Epidermal melanocyte (primary cell): ENCODE data around the gene PTPRCAP.
"Not testable (repeated sequence)": the region's sequence is repeated elsewhere in the genome, so short reads cannot be mapped to it uniquely, and the experiment has no call there.

Experiments
- DNase-seq: peaks from one replicate; pipeline ENCODE4 v3.0.0; 2011; ENCODE audit warnings: low spot score; ENCODE audit not compliant: insufficient read length

The PTPRCAP gene

DNA sequence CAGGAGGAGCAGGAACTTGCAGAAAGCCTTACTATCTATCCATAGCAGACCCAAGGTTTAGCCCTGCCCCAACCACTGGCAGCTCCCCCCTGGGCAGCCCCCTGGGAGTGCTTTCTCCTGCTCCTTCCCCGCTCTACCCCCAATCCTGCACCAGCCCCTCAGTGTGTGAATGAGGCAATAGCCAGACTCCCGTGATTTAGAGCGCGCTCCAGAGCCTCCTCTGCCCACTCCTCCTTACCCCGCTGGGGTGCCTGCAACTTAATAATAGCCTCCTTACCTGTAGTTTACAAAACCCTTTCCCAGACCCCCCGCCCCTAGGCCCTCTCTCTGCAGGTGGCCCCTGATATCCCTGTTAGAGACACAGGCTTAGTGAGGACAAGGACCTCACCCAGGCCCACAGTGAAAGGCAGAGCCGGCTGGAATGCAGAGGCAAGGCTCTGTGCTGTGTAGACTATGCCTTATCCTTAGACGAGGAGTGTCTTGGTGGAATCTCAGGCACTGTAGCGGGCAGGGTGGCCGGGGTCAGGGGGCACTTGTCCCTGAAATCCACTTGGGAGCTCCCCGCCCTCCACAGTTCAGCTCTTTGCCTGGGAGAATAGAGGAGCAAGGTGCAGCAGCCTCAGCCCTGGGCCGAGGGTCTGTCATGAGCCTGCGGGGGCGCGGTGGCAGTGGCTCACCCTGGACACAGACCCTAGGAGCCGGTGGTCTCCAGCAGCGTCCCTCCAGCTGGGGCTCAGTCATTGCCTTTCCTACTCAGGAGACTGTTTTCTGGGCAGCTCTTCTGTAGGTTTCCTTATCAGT lies 26.3 kb downstream of the PTPRCAP start:
- no peak for DNase-seq

DNA sequence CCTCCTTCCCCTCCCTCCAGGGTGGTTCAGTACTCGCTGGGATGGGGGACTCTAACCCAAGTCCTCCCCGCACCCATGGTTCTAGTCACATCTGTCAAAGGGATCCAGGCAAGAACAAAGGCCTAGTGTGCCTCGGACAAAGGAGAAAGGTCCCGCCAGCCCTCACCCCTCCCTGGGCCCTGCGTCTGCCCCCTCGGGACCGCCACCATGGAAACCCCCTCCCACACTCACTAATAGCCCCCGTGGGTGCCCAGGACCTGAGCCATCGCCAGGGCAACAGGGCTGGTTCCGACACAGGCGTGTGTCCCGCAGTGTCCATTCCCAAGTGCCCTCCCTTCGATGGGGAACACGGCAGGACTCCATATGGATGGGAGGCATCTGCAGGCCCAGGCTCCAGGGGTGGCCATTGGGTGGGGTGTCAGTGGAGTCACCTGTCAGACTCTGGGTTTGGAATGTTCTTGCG lies 27.1 kb downstream of the PTPRCAP start:
- no peak for DNase-seq

DNA sequence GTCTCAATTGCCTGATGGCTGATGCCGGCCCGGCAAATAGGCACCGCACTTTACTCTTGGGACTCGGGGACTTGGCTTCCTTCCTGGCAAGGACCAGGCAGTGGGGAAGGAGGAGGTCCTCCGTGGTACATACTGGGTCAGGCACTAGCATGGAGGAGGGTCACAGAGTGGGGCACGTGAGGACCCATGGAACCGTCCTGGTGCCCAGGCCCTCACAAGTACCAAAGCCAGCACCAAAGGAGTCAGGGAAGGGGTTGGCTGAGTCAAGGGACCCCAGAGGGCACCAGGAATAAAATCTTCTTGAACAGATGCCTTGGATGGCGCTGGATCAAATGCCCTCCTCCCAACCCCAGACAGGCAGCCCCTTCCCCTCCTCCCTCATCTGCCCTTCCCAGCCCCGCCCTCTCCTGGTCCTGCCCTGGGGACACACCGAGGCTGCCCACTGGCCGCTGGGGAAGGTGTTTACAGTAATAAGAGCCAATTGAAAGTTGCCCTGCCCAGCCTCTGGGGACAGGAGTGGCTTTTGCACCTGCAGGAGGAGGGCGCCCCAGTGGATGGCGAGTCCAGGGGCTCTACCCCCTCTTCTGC lies 27.6 kb downstream of the PTPRCAP start:
- no peak for DNase-seq

DNA sequence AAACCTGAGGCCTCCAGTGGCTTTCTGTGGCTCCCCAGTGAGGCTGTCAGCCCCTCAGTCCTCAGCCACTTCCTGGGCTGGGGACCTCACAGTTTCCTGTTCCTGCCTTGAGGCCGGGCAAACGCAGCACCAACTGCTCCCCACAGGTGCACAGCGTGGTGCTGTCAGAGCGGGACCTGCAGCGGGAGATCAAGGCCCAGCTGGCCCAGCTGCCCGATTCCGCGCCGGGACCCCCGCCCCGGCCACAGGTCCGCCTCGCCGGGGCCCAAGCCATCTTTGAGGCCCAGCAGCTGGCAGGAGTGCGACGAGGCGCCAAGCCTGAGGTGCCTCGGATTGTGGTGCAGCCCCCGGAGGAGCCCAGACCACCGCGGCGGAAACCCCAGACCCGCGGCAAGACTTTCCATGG lies 28.2 kb downstream of the PTPRCAP start:
- DNase-seq, result no peak

DNA sequence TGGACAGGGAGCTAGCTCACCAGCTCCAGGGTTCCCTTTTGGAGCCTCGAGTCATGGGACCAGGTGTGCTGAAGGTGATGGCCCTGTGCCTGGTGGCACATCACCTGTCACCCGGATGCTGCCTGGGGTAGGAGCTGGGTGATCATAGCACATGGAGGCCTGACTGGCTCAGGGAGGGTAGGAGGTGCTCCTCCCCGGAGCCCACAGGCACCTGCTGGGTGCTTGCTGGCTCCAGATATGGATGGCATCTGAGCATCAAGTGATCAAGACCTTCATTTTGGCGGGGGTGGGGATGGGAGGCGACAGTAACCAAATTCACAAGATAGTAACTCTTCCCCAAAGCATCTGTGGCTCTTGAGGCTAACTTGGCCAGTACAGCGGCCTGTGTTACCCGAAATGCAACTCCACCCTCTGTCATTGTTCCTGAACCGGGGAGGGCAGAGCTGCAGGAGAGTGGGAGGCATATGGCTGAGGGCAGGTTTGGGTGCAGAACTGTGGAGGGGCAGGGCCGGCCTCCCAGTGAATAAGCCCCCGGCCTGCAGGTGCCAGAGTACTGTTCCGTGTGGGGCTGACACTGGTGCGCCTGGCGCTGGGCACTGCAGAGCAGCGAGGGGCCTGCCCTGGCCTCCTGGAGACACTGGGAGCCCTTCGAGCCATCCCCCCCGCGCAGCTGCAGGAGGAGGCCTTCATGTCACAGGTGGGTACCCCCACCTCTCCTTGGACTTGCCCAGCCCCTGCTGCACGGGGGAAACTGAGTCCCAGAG lies 28.9 kb downstream of the PTPRCAP start:
- DNase-seq, result no peak

DNA sequence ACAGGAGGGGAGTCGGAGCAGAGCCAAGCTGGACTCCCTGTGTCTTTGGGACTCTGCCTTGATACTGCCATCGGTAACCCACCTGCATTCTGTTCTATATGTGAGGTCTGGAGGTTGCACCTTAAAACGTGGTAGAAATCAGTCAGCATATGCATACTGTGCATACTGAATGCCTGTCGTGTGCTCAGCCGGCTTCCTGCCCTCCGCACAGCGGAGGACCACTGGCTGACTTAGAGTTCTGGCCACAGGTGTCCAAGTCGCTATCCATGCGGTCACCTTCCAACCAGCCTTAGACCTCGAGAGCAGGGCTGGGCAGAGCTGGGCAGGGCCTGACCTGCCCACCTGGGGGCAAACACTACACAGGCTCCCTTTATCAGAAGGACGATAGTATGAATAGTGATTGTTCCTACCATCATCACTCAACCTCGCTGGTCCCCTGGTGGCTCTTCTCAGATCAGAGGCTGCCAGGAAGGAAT lies 29.8 kb downstream of the PTPRCAP start:
- no peak for DNase-seq

DNA sequence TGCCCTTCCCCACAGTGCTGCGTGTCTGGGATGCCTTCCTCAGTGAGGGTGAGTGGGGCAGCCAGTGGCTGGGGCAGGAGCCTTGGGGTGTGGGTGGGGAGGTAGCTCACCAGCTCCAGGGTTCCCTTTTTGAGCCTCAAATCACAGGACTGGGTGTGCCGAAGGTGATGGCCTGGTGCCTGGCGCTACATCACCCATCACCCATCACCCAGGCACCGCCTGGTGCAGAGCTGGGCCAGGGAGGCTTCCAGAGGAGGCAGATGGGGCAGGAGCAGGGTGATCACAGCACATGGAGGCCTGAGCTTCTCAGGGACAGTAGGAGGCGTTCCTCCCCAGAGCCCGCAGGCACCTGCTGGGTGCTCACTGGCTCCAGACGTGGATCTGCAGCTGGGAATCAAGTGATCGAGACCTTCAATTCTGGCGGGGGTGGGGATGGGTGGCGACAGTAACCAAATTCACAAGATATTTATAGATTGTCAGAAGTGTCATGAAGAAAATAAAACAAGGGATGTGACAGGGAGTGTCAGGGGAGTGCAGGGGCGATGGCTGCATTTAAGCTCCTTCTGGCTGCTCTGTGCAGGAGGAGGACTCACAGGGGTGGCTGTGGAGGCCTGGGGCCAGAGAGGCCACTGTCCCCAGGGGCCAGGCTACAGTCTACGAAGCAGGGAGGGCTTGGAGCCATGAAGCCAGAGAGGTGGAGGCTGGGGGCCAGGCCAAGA lies 30.4 kb downstream of the PTPRCAP start:
- DNase-seq, result no peak

DNA sequence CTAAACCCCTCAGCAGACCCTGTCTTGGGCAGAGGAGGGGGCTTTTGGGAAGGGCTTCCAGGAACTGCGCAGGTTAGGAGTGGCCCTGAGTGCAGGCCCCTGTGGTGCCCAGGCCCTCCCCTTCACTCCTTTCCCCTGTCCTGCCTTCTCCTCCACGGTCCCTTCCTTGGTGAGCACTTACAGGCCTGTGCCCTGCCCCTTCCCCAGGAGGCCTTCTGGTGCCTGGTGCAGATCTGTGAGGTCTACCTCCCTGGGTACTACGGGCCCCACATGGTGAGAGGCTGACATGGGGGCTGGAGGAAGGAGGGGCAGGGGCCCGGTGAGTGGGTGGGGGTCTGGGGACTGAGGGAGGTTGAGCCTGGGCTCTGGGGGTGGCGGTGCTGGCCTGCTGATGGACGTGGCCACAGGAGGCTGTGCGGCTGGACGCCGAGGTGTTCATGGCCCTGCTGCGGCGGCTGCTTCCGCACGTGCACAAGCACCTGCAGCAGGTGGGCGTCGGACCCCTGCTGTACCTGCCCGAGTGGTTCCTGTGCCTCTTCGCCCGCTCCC lies 31.0 kb downstream of the PTPRCAP start:
- DNase-seq, result no peak

DNA sequence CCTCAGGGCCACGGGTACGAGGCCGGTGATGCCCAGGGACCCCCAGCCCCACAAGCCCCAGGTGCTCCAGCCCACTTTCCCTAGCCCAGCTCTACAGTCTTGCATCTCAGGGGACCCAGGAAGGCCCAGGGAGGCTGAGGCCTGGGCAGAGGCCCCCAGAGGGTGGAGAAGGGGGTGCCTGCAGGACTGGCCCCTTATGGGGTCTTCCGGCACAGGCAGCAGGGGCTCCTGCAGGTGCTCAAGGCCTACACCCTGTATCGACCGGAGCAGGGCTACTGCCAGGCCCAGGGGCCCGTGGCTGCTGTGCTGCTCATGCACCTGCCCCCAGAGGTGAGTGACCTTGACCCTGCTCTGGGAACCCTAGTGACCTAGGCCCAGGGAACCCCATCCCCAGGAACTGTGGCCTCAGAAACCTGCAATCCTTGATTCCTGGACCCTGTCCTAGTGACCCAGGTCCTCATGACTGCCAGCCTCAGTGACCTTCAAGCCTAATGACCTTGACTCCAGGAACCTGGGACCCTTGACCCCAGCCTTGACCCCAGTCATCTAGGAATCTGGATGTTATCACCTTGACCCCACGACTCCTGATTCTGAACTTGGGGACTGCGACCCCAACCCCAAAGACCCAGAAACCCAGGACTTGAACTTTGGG lies 31.7 kb downstream of the PTPRCAP start:
- DNase-seq, result no peak

DNA sequence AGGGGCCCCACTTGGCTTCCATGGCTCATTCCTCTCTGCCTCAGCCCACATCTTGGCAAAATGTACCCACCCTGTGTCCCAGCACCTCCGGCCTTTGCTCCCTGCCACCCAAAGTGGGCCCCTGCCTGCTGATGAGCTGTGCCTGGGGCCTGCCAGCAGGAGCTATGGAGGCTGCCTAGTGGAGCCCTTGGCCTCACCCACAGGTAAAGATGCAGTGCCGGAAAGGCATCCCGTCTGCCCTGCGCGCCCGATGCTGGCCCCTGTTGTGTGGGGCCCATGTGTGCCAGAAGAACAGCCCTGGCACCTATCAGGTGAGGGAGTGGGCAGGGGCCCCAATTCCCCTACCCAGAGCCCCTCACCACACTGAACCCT lies 32.3 kb downstream of the PTPRCAP start:
- no peak for DNase-seq

DNA sequence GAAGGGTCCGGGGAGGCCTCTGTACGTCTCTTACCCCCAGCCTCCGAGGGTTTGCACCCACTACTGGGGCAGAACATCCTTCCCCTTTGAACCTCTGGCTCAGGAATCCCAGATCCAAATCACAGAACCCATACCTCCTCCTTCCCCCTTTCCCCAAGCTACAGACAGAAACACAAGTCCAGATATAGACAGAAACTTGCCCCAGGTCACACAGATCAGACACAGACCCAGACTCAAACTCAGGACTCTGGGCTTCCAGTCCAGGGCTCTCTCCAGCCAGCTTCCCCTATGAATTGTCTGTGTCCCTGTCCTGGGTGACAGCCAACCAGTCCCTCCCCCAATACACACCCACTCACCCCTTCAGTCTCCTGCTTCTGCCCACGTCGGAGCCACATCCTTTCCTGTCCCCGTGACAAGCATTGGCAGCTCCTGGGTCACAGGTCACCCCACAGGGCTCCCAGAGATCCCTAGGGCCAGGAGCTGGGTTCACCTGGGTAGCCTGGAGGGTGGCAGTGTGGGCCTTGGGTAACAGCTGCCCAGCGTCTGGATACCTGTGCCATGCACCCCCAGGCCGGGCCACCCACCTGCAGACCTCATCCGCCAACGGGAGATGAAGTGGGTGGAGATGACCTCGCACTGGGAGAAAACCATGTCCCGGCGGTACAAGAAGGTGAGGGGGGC lies 32.8 kb downstream of the PTPRCAP start:
- no peak for DNase-seq

DNA sequence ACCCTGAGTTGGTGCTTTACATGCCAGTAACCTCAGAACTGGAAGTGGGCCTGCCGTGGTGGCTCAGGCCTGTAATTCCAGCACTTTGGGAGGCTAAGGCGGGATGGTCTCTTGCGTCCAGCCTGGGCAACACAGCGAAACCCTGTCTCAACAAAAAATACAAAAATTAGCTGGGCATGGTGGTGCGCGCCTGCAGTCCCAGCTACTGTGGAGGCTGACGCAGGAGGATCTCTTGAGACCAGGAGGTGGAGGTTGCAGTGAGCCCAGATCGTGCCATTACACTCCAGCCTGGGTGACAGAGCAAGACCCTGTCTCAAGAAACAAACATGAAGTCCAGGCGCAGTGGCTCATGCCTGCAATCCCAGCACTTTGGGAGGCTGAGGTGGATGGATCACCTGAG lies 34.4 kb downstream of the PTPRCAP start:
- not testable (repeated sequence) for DNase-seq

DNA sequence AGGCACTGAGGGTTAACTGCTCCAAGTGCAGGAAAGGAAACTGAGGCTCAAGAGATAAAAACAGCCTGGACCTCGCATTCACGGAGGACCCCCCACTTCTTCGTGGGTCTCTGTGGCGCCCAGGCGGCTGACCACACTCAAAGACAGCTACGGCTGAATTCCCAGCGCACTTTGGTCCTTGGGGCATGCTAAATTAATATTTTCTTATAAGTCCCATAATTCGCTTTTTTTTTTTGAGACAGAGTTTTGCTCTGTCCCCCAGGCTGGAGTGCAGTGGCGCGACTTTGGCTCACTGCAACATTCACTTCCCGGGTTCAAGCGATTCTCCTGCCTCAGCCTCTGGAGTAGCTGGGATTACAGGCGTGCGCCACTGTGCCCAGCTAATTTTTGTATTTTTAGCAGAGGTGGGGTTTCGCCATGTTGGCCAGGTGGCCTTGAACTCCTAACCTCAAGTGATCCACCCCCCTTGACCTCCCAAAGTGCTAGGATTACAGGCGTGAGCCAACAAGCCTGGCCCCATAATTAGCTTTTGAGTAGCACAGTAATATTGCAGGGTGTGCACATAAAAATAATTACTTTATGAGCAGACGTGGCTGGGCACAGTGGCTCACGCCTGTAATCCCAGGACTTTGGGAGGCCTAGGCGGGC lies 35.2 kb downstream of the PTPRCAP start:
- DNase-seq, result not testable (repeated sequence)

DNA sequence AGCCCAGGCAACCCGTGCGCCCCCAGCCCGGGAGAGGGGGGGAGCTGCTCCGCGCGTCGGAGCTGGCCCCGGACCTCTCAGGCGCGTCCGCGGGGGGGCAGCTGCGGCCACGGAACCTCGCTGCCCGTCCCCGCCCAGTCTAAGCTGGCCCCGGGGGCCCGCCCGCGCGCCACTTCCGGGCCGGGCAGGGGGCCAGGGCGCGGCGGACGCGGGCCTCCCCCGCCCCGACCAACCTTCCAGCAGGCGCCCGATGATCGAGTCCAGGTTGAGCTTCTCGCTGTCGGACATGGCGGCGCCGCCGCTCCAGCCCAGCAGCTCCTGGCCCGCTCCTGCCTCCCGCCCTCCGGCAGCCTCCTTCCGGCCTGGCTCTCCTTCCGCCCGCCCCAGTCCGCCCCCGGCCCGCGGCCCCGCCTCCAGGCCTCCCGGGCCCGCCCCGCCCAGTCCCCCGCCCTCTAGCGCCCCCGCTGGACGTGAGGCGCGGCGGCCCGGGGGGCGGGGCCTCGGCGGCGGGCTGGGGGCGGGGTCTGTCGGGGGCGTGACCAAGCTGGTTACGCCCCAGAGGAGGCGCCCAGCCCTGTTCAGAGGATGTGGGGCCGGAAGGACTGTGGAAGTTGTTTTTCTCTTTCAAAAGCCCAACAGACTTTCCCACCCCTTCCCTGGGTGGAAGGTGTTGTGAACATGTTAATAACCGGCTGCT lies 35.8 kb downstream of the PTPRCAP start, which contains the start of gene PPP1CA:
Gene PPP1CA (minus strand): TSS at position 364 of the 697 bp plus-strand sequence. CDS start 76 bp downstream, at position 288.
- DNase-seq, result peak; percentile 98

DNA sequence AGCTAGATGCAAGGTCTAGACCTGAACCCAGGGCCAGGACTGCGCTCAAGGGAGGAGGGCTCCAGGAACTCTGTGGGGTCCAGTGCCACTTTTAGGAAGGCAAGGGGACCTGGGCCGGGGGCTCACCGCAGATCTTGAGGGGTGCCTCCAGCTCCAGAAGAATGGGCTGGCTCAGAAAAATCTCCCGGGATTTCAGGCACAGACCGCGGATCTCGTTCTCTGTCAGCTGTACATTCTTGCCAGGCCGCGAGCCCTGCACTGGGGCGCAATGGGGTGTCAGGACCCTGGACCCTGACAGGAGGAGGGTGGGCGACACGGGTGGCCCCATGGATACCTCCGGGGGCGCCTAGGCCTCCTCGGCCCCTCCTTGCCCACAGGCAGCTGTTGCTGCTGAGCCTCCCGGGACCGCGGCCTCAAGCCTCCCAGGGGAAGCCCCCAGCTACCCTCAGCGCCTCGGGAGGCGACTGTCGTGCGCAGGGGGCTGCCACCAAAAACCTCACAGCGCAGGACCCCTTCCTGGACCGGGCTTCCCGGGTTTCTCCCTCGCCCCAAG lies 36.5 kb downstream of the PTPRCAP start:
- DNase-seq, result no peak

DNA sequence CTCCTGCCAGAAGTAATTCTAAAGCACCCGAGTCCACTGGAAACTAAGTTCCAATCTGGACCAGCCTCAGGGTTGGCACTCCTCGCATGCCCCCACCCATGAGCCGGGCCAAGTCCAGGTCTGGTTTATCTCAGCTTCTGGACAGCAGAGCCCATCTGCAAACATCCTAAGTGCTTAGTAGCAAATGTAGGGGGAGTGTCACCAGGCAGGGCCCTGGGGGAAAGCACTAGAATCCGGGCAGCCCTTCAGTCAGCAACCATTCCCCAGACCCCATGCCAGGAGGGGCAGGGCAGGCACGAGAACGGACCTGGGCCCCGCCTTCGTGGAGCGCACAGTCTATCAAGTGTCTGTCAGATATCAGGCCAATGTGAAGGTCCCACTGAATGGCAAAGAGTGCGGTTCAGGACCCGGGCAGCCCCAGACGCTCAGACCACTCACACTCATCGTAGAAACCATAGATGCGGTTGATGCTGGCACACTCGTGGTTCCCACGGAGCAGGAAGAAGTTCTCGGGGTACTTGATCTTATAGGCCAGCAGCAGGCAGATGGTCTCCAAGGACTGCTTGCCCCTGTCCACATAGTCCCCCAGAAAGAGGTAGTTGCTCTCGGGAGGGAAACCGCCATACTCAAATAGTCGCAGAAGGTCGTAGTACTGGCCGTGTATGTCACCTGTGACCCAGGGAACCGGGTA lies 37.1 kb downstream of the PTPRCAP start:
- DNase-seq, result no peak

DNA sequence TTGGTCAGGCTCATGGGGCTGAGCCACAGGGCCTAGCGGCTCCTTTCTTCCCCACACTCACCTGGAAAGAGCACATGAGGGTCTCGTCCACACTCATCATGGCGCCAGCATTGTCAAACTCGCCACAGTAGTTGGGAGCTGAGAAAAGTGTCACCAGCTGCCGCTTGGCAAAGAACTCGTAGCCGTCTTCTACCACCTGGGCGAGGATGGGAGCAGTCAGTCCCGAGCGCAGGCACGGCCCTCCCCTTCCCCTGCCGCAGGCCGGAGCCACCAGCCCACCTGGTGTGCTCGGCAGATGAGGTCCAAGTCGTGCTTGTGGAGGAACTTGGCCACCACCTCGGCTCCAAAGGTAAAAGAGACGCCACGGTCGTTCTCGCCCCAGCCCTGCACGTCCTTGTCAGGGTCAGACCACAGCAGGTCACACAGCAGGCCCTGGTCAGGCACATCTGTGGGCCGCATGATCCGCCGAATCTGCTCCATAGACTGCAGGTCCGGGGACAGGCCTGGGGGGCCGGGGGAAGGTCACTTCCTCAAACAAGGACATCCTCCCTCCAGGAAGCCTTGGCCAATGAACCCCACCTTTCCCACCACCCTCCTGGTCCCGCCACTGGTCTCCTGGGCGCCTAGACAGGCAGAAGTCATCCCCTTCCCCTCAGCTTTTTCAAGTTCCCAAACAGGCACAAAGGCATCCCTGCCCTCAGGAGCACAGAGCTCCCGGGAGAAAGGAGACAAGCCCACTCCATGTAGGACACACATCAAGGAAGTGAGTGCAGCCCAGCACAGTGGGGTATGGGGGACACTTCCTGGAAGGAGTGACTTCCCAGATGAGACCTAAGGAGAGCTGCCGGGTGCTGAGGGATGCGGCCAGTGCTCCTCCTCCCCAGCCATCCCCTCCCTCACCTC lies 38.6 kb downstream of the PTPRCAP start:
- DNase-seq, result no peak
